Medulla oblongata (tissue), 1 donor: ENCODE data around the gene ZDHHC20.

Experiments
- DNase-seq: peaks from one replicate; pipeline ENCODE4 v3.0.0-alpha.2; 2015; ENCODE audit errors: extremely low spot score

Gene ZDHHC20, protein sequence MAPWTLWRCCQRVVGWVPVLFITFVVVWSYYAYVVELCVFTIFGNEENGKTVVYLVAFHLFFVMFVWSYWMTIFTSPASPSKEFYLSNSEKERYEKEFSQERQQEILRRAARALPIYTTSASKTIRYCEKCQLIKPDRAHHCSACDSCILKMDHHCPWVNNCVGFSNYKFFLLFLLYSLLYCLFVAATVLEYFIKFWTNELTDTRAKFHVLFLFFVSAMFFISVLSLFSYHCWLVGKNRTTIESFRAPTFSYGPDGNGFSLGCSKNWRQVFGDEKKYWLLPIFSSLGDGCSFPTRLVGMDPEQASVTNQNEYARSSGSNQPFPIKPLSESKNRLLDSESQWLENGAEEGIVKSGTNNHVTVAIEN

DNA sequence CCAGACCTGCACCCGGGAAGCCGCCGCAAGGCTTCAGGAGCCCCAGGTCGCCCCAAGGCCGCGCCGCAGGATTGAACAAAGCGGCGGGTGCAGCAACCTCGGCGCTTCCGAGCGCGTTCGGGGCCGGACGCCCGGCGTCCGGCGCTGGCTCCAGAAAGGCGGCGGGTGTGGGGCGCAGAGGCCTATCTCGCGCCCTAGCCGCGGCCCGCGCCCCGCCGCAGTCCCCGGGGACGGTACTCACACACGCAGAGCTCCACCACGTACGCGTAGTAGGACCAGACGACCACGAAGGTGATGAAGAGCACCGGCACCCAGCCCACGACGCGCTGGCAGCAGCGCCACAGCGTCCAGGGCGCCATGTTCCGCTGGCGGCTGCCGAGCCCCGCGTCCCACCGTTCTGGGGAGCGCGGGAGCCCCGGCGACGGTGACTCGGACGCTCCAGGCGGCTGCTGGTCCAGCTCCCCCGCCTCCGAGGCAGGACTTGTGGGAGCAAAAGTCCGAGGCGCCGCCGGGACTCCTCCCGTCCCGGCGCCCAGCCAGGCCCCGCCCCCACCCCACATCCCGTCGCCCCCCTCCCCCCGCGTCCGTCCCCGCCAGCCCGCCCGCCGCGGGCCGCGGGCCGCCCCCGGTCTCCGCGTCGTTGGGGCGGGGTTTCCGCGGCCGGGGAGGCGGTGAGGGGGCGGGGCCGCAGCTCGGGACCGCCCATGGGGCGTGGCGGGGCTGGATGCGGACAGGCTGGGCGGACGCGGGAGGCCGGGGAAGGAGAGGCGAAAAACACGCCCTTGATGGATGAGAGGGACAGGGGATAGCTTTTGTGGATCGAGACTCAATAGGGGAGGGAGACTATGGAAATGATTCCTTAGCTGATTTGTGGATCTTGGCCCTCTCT is at the start of gene ZDHHC20:
TSS of gene ZDHHC20 (minus strand) at position 491 of the 889 bp plus-strand sequence. CDS start at position 359, 132 bp downstream.
- DNase-seq: peak; percentile 92

DNA sequence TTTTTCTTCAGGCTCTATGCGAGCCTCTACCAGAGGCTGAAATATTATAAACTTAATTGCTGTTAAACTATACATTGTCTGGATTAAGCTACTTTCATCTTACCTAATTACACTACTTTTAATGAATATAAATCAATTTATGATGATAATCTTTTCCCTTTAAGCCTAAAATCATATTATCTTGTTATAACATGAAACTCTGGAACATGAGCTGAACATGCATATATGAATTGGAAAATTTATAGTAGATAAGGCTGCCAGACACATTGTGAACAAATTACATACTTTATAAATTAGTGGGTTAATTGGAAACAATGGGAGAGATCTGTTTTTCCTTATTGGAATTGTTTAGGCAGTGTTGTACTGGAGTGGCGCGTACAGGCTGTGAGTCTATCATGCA is 45.3 kb upstream of the ZDHHC20 start:
- no peak for DNase-seq

DNA sequence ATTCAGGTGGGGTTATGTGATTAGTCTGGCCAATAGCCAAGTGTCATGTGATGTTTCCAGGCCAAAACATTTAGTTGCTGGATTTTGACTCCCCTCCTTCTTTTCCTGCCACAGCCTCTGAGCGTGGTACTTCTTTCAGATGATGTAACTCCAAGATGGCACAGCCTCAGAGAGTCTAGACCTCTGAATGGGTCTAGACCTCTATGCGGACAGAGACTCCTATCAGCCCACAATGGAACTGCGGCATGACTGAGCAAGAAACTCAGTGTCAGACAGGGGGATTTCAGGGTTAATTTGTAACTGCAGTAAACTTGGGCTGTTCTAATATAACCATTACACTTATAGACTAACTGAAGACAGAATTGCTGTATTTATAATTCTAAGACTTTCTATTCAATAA is 42.6 kb upstream of the ZDHHC20 start:
- no peak for DNase-seq

DNA sequence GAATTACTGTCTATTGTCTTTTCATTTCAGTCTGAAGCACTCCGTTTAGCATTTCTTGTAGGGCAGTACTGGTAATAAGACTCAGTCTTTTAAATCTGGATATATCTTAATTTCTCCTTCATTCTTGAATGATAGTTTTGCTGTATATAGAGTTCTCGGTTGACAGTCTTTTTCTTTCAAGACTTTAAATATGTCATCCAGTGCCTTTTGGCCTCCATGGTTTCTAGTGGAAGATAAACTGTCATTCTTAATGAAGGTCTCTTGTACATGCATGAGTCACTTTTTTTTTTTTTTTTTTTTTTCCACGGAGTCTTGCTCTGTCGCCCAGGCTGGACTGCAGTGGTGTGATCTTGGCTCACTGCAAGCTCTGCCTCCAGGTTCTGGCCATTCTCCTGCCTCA is 27.2 kb upstream of the ZDHHC20 start:
- DNase-seq: no peak

DNA sequence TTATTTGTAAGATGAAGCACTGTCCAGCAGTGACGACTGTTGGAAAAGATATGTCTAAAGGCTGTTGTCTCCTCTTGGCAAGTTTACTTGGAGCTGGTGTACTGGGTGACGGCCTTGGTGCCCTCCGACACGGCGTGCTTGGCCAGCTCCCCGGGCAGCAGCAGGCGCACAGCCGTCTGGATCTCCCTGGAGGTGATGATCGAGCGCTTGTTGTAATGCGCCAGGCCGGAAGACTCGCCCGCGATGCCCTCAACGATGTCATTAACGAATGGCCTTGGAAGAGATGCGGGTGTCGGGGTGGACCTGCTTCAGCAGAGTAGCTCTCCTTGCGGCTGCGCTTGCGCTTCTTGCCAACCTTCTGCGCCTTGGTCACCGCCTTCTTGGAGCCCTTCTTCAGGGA is 24.6 kb upstream of the ZDHHC20 start:
- no peak for DNase-seq

DNA sequence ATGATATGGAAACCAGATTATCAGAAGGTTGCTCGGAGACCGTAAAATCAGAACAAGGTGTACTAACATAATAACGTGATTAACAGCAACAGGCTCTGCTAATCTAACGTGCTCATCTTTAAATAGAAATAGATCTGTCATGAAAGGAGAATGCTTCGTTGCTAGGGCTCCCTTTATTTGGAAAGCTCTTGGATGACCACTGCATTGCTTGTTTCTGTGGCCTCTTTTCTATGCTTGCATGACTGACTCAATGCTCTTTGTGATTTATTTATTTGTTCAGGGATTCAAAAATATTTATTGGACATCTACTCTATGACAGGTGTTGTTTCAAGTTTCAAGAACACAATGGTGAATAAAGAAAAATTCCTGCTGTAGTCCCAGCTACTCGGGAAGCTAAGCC is 22.3 kb upstream of the ZDHHC20 start:
- DNase-seq: no peak

DNA sequence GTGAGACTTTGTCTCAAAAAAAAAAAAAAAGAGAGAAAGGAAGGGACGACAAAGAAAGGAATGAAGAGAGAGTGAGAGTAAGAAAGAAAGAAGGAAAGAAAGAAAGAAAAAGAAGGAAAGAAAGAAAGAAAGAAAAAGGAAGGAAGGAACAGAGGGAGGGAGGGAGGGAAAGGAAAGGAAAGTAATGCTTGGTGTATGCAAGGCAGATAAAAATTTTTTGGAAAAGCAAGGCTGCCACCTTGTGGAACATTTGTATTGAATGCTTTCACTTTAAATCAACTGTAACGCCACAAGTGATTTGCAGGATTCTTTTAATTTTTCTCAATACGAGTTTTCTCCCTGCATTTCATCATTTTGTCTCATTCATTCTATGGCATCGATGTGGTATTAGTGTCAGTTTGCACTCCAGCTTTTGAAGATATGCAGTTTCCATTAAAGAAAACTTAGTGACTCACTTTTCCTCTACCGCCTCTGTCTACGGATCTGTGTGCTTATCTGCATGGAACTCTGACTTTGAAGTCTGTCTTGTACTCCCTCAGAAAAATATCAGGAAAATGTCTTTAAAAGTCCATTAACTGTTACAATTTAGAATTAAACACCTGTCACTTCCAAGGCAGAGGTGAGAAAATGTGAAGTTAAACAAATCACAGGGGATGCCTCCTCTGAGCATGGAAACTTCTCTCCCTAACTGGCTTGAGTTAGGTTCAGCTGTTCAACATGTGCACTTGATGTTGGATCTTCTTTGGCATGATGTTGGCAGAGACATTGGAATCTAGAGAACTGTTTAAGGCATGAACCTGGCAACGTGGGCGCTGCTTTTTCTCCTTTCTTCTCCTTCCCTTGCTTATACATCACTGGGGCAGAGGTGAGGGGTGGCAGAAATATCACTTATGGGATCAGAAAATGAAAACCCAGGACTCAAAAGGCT is 20.0 kb upstream of the ZDHHC20 start:
- DNase-seq: peak; percentile 93

DNA sequence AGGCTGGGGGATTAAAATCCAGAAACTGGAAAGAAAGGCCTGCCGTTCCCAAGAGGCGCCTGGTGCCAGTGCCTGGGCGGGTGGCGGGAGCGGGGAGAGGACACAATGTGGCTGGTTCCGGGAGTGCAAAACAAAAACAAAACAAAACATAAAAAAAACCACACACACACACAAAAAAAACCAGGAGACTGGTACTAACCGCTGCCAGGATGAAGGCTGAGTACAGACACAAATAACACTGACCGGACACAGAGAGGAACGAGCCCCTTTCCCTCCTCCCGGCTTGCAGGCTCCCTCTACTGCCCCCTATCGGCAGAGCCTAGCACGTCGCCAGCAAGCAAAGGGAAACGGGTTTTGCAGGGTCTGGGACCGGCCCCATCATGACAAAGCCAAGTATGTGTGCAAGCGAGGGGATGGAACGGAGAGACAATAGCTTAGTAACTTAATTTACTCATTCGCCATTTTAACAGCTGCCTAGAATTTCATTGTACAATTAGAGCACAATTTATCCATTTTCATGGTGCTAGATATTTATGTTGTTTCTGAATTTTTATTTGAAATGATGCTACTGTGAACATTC is 17.9 kb upstream of the ZDHHC20 start:
- peak; percentile 96 for DNase-seq

DNA sequence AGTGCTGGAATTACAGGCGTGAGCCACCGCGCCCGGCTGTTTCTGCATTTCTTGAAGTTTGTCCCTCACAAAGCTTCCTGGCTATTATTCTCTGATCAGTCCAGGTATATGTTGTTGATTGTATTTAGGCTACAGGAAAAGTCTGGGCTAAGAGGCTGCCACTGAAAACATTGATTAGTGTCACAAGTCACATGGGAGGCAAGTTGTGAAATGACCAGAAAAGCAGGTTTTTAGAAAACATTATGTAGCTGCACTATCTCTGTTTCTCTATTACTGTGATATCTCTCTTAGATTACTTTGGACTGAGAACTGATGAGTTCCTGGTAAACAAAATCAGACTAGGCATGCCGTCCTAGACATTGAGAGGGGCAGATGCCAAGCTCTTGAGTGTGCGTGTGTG is 16.0 kb upstream of the ZDHHC20 start:
- no peak for DNase-seq

DNA sequence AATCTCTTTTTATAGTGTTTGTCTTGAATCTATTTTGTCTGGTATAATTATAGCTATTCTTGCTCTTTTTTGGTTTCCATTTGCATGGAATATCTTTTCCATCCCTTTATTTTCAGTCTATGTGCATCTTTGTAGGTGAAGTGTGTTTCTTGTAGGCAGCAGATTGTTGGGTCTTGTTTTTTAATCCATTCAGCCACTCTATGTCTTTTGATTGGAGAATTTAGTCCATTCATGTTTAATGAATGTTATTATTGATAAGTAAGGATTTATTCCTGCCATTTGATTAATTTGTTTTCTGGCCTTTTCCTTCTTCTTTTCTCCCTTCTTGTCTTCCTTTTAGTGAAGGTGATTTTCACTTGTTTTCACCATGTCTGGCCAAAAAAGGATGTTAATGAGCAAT is 11.7 kb upstream of the ZDHHC20 start:
- DNase-seq: no peak

DNA sequence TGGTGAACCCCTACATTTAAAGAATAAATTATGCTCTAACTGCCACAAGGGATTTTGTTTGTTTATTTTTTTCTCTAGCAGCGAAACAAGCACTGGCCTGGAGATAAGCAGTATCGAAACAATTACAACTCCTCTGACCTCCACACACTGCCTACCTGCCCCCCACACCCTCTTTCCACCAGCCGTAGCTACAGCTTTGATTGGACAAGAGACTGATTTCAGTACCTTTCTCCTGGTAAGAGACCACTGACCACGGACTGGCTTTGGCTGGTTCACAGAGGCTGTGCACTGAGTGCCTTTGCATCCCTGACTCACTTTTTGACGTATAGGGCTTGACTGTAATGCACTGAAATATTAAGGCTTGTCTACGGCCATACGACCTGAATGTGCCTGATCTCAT is 7.4 kb upstream of the ZDHHC20 start:
- no peak for DNase-seq

DNA sequence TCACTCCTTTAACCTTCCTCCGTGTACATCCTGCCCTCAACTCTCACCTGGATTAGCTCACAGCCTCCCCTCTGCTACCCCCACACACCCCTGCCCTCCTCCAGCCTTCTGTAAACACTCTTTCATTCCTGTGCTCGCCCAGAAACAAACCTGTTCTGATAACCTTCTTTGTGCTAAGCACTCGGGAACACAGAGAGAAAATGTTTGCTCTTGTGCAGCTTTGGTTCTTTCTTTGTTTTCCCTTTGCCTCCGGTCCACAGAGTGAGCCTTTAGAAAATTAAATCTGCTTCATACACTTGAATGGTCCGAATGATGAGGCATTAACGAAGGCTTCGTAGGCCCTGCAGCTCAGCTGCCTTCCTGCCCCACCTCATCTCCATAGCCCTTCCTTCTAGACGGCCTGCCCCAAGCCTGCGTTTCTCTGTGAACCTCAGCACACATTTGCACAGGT is 6.6 kb upstream of the ZDHHC20 start:
- no peak for DNase-seq

DNA sequence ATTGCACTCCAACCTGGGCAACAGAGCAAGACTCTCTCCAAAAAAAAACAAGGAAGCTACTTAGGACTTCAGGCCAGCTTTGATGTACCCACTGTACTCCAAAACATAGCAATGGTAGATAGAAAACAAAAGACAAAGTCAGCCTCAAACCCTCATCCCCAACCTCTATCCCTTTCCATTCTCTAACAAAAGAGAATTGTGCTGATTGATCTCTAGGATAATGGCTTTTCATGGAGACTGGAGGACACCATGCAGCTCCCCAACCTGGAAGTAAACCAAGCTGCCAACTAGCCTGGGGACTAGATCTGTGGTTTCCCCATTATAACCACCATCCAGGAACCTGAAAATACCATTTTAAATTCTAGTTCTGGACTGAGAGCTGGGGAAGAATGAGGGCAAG is 4.3 kb upstream of the ZDHHC20 start:
- peak; percentile 57 for DNase-seq

DNA sequence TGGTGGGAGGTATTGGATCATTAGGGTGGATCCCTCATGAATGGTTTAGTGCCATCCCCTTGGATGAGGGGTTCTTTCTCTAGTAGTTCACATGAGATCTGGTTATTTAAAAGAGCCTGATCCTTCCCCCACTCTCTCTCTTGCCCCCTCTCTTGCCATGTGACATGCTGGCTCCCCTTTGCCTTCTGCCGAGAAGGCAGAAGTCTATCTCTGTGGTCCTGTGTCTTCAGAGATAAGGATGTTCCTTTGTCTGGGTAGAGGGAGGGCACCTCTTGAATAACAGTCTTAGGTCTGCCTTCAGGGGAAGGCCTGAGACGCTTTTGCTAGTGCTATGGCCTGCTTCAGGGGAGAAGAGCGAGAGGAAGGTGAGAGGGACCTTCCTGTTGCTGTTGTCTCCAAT is 2.0 kb upstream of the ZDHHC20 start:
- no peak for DNase-seq

DNA sequence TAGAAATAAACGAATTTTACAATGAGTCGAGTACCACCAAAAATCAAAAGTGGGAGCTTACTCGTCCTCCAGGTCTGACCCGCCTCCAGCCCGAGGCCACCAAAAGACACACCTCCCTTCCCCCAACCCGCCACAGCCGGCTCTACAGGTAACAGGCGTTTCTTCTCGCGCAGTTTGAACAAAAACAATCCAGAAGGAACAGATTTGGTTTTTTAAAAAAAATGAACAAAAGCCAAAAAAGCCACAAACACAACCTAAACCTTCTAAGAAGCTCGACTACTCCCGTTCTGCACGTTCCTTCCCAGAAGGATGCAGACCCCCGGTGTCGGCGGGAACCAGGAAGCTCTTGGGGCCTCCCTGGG is 671 bp downstream of the ZDHHC20 start:
- DNase-seq: no peak

DNA sequence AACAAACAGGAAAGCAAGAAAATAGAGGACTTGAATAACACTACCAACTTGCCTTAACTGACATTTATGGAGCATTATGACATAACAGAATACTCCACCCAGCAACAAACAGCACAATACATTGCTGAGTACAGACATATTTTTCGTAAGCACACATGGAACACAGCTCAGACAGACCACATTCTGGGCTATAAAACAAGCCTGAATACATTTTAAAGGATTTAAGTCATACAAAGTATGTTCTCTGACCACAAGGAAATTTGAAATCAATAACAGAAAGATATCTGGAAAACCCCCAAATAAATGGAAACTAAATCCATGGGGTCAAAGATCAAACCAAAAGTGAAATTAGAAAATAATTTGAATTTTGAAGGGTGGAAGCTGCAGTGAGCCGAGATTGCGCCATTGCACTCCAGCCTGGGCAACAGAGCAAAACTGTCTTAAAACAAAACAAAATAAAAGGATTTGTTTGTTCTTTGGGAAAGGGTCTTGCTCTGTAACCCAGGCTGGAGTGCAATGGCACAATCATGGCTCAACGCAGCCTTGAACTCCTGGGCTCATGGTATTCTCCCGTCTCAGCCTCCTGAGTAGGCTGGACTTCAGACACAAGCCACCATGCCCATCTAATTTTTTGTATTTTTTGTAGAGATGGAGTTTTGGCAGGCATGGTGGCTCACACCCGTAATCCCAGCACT is 5.6 kb downstream of the ZDHHC20 start:
- DNase-seq: no peak

DNA sequence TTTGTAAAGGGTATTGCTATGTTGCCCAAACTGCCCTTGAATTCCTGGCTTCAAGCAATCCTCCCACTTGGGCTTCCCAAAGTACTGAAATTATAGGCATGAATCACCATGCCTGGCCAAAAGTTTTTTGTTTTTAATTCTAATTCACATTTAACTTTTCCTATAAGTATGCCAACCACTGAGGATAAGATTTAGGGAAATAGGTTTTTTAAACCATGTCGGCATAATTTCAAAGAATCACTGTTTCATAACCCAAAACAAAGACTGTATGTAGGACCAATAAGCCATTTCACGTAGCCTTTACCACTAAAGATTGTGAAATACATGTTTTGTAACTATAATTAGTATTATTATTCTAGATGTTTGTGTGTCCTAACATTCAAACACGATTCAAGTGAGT is 8.2 kb downstream of the ZDHHC20 start:
- DNase-seq: no peak

DNA sequence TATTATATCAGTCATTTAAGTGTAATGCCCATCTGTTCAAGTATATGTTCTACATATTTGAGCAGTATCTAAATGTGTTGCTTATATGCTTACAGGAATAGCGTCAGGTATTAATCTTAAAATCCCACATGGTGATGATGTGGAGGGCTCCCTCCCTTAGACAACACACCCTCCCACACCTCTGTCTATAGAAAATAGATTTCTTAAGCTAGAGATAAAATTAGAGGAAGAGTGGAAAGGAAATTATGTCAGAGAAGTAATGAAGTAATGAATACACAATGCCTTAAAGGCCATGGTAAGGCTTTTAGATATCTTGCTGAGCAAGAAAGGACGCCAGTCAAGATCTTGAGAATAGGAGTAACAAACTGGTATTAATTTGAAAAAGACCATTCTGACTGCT is 12.4 kb downstream of the ZDHHC20 start:
- no peak for DNase-seq

DNA sequence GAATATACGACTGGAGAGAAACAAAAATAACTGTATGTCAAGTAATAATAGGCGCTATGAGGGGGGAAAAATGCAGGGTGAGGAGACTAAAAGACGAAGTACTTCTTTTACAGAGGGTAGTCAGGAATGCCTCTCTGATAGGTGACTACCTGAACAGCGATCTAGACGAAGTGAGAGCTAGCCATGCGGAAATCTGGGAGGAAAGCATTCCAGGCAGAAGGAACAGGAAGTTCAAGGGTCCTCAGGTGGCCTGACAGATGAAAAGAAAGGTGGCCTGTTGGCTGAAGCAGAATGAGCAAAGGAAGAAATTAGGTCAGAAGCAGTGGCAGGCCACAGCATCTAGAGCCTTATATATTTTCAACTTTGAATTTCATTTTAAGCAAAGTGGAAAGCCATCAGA is 13.3 kb downstream of the ZDHHC20 start:
- DNase-seq: no peak

DNA sequence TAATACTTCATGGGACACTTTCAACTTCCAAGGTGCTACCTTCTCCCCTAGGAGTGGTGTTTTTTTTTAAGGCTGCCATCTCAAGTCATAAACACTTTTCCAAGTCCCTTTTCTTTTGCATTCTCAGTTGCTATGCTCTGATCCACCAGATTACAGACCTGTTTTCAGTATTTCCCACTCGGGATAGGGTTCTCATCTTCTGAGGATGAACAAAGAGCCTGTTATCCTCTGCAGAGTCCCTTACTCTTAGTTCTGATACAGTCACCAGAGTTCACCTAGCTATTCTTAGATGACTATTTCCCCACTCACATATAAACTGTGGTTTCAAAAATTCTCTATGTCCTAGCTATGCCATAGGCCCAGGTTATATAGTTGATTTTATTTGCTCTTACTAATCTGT is 15.9 kb downstream of the ZDHHC20 start:
- DNase-seq: no peak

DNA sequence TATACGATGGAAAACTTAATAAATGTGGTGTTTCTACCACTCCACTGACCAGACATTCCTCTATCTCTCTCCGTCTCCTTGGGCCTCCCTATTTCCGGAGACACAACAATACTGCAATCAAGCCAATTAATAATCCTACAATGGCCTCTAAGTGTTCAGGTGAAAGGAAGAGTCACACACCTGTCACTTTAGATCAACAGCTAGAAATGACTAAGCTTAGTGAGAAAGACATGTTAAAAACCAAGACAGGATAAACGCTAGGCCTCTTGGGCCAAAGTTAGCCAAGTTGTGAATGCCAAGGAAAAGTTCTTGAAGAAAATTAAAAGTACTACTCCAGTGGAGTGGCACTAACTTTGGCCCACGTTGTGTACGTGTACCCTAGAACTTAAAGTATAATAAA is 22.5 kb downstream of the ZDHHC20 start:
- no peak for DNase-seq
